ENCODE results near the gene DLEU7. TPM values are rescaled to one million over a fixed set of nuclear protein-coding genes. Genes with fewer than 3 reads are reported as not detected.

DLEU7 gene
- total RNA-seq, 1 experiment from 2014 or later = not detected

- intact Hi-C loops (cut with micrococcal nuclease; ENCODE audit: unreplicated experiment) = no loop called here
- peaks cover 14% of the 10 kb centered on the region for H3K27me3 Mint-ChIP-seq (ENCODE audit: unreplicated experiment)
- no peak for DNase-seq
- no peaks in the 10 kb centered on the region for H3K36me3 Mint-ChIP-seq (ENCODE audit: insufficient read depth, unreplicated experiment)
- no peaks in the 10 kb centered on the region for H3K9me3 Mint-ChIP-seq (ENCODE audit: low read depth, unreplicated experiment)
- H3K27ac Mint-ChIP-seq (ENCODE audit: unreplicated experiment) = no peak overlapping the region
- CTCF ChIA-PET = no interaction called here
- TF ChIP-seq CTCF (IDR thresholded peaks at IDR 0.05; ENCODE audit: unreplicated experiment) = no peak
- H3K4me1 Mint-ChIP-seq (ENCODE audit: low read depth, unreplicated experiment) = no peaks in the 10 kb centered on the region
- no TSS peak for BruUV-seq (replicated peaks)
- H3K4me3 Mint-ChIP-seq (ENCODE audit: low read depth, unreplicated experiment) = no peak overlapping the region
Observed at GRCh38 chr13:50882816-50883435, 39.4 kb upstream of the DLEU7 start.

- Mint-ChIP-seq H3K9me3 (ENCODE audit: low read depth, unreplicated experiment) (no peaks in the 10 kb centered on the region), H3K36me3 (ENCODE audit: insufficient read depth, unreplicated experiment) (no peaks in the 10 kb centered on the region), H3K4me3 (ENCODE audit: low read depth, unreplicated experiment) (no peak overlapping the region), H3K4me1 (ENCODE audit: low read depth, unreplicated experiment) (no peaks in the 10 kb centered on the region), H3K27ac (ENCODE audit: unreplicated experiment) (no peak overlapping the region), H3K27me3 (ENCODE audit: unreplicated experiment) (no peaks in the 10 kb centered on the region)
- intact Hi-C loops (cut with micrococcal nuclease; ENCODE audit: unreplicated experiment) = no loop called here
- TF ChIP-seq CTCF (IDR thresholded peaks at IDR 0.05; ENCODE audit: unreplicated experiment) = no peak
- CTCF ChIA-PET = no interaction called here
- no peak for DNase-seq
- no TSS peak for BruUV-seq (replicated peaks)
Observed at GRCh38 chr13:50873991-50874390, 30.5 kb upstream of the DLEU7 start.

- DNase-seq = no peak
- Mint-ChIP-seq H3K36me3 (ENCODE audit: insufficient read depth, unreplicated experiment) (no peaks in the 10 kb centered on the region), H3K27me3 (ENCODE audit: unreplicated experiment) (no peaks in the 10 kb centered on the region), H3K4me1 (ENCODE audit: low read depth, unreplicated experiment) (no peaks in the 10 kb centered on the region), H3K4me3 (ENCODE audit: low read depth, unreplicated experiment) (no peak overlapping the region), H3K27ac (ENCODE audit: unreplicated experiment) (no peak overlapping the region), H3K9me3 (ENCODE audit: low read depth, unreplicated experiment) (no peaks in the 10 kb centered on the region)
- BruUV-seq (replicated peaks) = no TSS peak
- CTCF ChIA-PET = no interaction called here
- intact Hi-C loops (cut with micrococcal nuclease; ENCODE audit: unreplicated experiment) = no loop called here
- no peak for TF ChIP-seq CTCF (IDR thresholded peaks at IDR 0.05; ENCODE audit: unreplicated experiment)
Observed at GRCh38 chr13:50873467-50873866, 30.0 kb upstream of the DLEU7 start.

- no peak for DNase-seq
- no peak for TF ChIP-seq CTCF (IDR thresholded peaks at IDR 0.05; ENCODE audit: unreplicated experiment)
- intact Hi-C loops (cut with micrococcal nuclease; ENCODE audit: unreplicated experiment) = no loop called here
- BruUV-seq (replicated peaks) = no TSS peak
- Mint-ChIP-seq H3K4me3 (ENCODE audit: low read depth, unreplicated experiment) (no peak overlapping the region), H3K9me3 (ENCODE audit: low read depth, unreplicated experiment) (no peaks in the 10 kb centered on the region), H3K27me3 (ENCODE audit: unreplicated experiment) (no peaks in the 10 kb centered on the region), H3K27ac (ENCODE audit: unreplicated experiment) (no peak overlapping the region), H3K4me1 (ENCODE audit: low read depth, unreplicated experiment) (no peaks in the 10 kb centered on the region), H3K36me3 (ENCODE audit: insufficient read depth, unreplicated experiment) (no peaks in the 10 kb centered on the region)
- CTCF ChIA-PET = no interaction called here
Observed at GRCh38 chr13:50871405-50871804, 27.9 kb upstream of the DLEU7 start.

Data from Calu3 (cell line).